ENCODE measurements around the gene IL17B. TPM values are rescaled to one million over a fixed set of nuclear protein-coding genes. Genes with fewer than 3 reads are reported as not detected.

The IL17B gene
- total and polyA plus RNA-seq, 2 of the 13 experiments (the other 11 are each of a cell fraction or from before 2014, with no cell fraction given) = 0.29 to 2.6 TPM

GRCh38 chr5:149358294-149358651 lies 20.8 kb downstream of the IL17B start (continued):
- TF ChIP-seq UBTF (CRISPR knock-in tag; IDR thresholded peaks at IDR 0.05) (peak; percentile 49), THAP7 (CRISPR knock-in tag; IDR thresholded peaks at IDR 0.05) (peak; percentile 69), BRF2 (CRISPR knock-in tag; IDR thresholded peaks at IDR 0.05) (no peak), ZZZ3 (CRISPR knock-in tag; IDR thresholded peaks at IDR 0.05; ENCODE audit: borderline replicate concordance) (no peak), REST (IDR thresholded peaks at IDR 0.05; ENCODE audit: borderline replicate concordance in 1 of 2, low read depth in 1 of 2, low read length in 2 of 2) (no peak), ZNF331 (CRISPR knock-in tag; IDR thresholded peaks at IDR 0.05) (no peak), ZNF350 (CRISPR knock-in tag; IDR thresholded peaks at IDR 0.05; ENCODE audit: borderline replicate concordance, low read depth) (peak; percentile 31; the same call in 1 of the 2 replicates), ZNF563 (CRISPR knock-in tag; IDR thresholded peaks at IDR 0.05) (0 out of 2 replicates have a peak, but pooled peaks have one; percentile 13), SALL1 (CRISPR knock-in tag; IDR thresholded peaks at IDR 0.05) (0 out of 2 replicates have a peak, but pooled peaks have one; percentile 12), NFRKB (IDR thresholded peaks at IDR 0.05) (no peak), ZNF513 (CRISPR knock-in tag; conservative IDR thresholded peaks at IDR 0.05) (no peak), ZNF317 (CRISPR knock-in tag; IDR thresholded peaks at IDR 0.05) (0 out of 2 replicates have a peak, but pooled peaks have one; percentile 21), ARID4A (CRISPR knock-in tag; IDR thresholded peaks at IDR 0.05; ENCODE audit: borderline replicate concordance) (no peak; the same call in 1 of the 2 replicates)
